Activated T-cell treated with anti-CD3 and anti-CD28 coated beads, Interleukin-2, amount 50 U/mL, for 72 hours (primary cell): ENCODE data around the gene PCGF3. TPM values are rescaled to one million over a fixed set of nuclear protein-coding genes. Genes with fewer than 3 reads are reported as not detected.

Experiments used
- ATAC-seq, 2 donors: fragments of 150-1000 bp; cut with Tn5 transposase; replicated peaks in 1 of 2; 2 replicates each; pipeline ENCODE4 v1.10.0; 2021; ENCODE audit warnings: moderate library complexity in 2 of 2, mild to moderate bottlenecking in 1 of 2
- DNase-seq, 2 donors: peaks; one replicate each; pipeline ENCODE4 v3.0.0; 2021 to 2022; ENCODE audit warnings: mixed read lengths in 1 of 2
- H3K27ac Mint-ChIP-seq: one replicate; pipeline ENCODE4 v1.8.0; 2022; ENCODE audit warnings: mild to moderate bottlenecking, moderate library complexity, mixed read lengths
- H3K27me3 Mint-ChIP-seq: one replicate; pipeline ENCODE4 v1.8.0; 2022; ENCODE audit warnings: low read depth, mixed read lengths
- H3K36me3 Mint-ChIP-seq, 2 donors: one replicate each; pipeline ENCODE4 v1.8.0; 2022; ENCODE audit warnings: mixed read lengths in 2 of 2, mild to moderate bottlenecking in 1 of 2; ENCODE audit not compliant: insufficient read depth in 2 of 2
- H3K4me1 Mint-ChIP-seq: one replicate; pipeline ENCODE4 v1.8.0; 2022; ENCODE audit warnings: low read depth, mixed read lengths
- H3K4me3 Mint-ChIP-seq, 2 donors: one replicate each; pipeline ENCODE4 v1.8.0; 2022; ENCODE audit warnings: mild to moderate bottlenecking in 2 of 2, mixed read lengths in 2 of 2, moderate library complexity in 2 of 2
- H3K9me3 Mint-ChIP-seq, 2 donors: one replicate each; pipeline ENCODE4 v1.8.0; 2022; ENCODE audit warnings: mixed read lengths in 2 of 2
- total RNA-seq, 2 donors: library from RNA; stranded (reverse); gene quantifications; one replicate each; pipeline ENCODE4 v1.2.3, GENCODE V29; 2022

The PCGF3 gene
- total RNA-seq, 2 donors from 2014 or later, result 31.5 to 35.5 TPM

DNA sequence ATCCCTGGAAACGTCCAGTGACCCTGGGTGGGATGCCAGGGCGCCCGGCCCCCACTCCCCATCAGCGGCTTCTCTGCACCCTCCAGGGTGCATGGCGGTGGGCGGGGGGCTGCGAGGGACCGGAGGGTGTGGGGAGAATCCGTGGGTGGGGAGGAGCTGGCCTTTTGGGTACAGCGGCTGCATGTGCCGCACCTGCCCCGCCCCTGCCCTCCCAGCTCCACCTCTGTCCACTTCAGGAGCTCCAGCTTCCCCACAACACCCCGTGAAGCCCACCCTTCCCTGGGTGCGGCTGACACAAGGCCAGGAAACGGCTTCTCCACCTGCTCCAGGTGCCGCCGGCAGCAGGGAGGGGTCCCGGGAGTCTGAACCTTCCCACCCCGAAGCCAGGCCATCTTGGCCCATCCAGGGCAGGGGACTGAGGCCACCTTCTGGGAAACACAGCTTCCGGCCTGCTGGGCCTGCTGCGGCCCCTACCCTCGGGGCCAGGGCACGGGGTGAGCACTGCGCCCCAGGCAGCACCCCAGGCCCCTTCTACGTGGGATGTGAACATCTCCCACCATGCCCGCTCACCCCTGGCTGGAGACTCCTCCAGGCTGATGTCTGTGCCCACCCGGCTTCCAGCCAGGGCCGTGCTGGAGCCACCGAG is 85.7 kb downstream of the PCGF3 start:
- peaks cover 30% of the 10 kb centered on the region for H3K27me3 Mint-ChIP-seq
- no peak for ATAC-seq
- no peak for DNase-seq
- H3K9me3 Mint-ChIP-seq, result no peaks in the 10 kb centered on the region
- no peak overlapping the region for H3K4me3 Mint-ChIP-seq
- H3K27ac Mint-ChIP-seq, result no peak overlapping the region
- H3K36me3 Mint-ChIP-seq, result peaks cover 0 to 2% of the 10 kb centered on the region in 2 donors
- H3K4me1 Mint-ChIP-seq, result peaks cover 32% of the 10 kb centered on the region

DNA sequence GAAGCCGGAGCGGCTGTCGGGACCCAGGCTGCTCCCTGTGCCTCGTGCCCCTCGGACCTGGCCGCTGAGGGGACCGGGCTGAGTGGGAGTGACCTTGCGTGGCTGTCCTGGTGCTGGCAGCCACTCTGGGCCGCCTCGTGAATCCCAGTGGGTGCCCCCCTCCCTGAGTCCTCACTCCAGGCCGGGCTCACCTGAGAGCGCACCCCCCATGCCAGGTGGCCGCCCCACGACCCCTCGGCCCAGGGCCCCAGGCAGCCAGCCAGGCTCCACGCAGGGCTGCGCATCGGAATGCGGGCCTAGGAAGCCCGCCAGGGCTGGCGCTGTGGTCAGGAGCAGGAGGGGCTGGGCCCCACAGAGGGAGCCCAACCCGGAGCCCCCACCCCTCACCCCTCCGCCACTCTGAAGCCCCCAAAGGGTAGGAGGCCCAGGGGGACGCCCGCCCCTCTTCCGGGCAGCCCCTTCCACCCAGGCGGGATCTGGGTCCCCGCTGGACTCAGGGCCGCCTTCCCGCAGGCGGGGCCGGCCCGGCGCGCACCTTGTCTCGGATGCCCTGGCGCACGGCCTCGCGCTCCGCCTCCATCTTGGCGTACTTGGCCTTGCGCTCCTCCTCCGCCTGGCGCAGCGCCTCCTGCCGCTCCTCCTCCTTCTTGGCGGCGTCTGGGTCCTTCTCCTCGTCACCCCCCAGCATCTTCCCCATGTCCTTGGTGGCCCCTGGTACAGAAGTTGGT is 86.4 kb downstream of the PCGF3 start:
- no peaks in the 10 kb centered on the region for H3K9me3 Mint-ChIP-seq
- H3K36me3 Mint-ChIP-seq, result peaks cover 0 to 2% of the 10 kb centered on the region in 2 donors
- no peak overlapping the region for H3K27ac Mint-ChIP-seq
- H3K4me3 Mint-ChIP-seq, result peak overlapping the region; percentile 77 to 80
- ATAC-seq, result peak; percentile 55 to 56
- peaks cover 34% of the 10 kb centered on the region for H3K27me3 Mint-ChIP-seq
- peaks cover 31% of the 10 kb centered on the region for H3K4me1 Mint-ChIP-seq
- peak; percentile 63 to 67 for DNase-seq

DNA sequence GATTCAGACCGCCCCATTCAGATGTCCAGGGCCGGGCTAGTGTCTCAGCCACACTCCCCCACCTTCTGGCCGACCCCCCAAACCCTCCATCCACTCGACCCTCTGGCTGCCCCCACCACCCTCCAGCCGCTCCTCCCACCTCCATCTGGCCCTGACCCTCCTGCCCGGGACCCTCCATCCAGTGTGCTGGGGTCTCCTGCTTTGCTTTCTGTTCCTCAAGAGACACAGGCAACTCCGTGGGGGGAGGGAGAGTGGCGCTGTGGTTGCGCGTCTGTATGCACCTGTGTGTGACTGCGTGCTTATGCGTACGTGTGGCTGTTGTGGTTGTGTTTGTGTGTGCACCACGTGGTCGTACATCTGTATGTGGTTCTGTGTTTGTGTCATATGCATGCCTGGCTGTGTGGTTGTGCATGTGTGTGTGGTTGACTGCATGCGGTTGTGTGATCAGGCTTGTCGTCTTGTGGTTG is 87.0 kb downstream of the PCGF3 start:
- peaks cover 26% of the 10 kb centered on the region for H3K4me1 Mint-ChIP-seq
- H3K9me3 Mint-ChIP-seq, result no peaks in the 10 kb centered on the region
- ATAC-seq (peak; percentile 69 to 78), DNase-seq (peak; percentile 64 to 66)
- H3K4me3 Mint-ChIP-seq, result peak overlapping the region; percentile 77 to 80
- H3K36me3 Mint-ChIP-seq, result peaks cover 0 to 2% of the 10 kb centered on the region in 2 donors
- peaks cover 28% of the 10 kb centered on the region for H3K27me3 Mint-ChIP-seq
- peak overlapping the region; percentile 4 for H3K27ac Mint-ChIP-seq

DNA sequence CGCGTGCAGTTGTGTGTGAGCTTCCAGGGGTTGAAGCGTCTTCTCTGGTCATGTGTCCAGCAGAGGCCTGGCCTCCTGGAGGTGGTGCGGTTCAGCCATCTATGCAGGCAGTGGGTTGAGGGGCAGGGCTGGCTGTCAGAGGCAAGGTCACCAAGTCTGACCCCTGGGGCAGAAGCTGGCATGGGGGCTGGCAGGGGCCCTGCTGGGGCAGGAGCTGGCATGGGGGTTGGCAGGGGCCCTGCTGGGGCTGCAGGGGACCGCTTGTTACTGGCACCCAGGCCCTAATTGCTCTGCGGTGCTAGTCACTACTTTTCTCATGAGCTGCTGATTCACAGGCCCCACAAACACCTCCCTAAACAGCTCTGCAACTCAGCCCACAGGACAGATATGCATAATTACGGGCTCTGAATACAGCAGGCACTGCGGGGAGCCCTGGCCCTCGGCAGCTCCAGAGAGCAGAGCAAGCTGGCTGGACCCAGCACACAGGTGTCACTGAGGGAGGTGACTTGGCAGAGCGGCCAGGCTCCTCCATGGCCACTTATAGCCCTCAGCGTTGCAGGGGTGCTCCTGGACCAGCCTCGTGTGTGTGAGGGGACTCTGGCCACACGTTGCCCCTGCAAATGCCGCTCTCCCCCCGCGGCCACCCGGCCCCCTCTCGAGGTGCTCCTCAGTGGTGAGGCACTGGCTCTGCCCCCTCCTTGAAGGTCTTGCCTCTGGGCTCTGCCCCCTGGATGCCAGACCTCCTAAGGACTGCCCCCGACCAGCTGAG is 87.6 kb downstream of the PCGF3 start:
- Mint-ChIP-seq H3K36me3 (peaks cover 0 to 2% of the 10 kb centered on the region in 2 donors), H3K4me1 (peaks cover 28% of the 10 kb centered on the region), H3K27me3 (peaks cover 28% of the 10 kb centered on the region), H3K9me3 (no peaks in the 10 kb centered on the region), H3K27ac (peak overlapping the region; percentile 4), H3K4me3 (peak overlapping the region; percentile 77 to 80)
- DNase-seq (peak in 1 of 2 donors; percentile 39), ATAC-seq (peak; percentile 52 to 65)

DNA sequence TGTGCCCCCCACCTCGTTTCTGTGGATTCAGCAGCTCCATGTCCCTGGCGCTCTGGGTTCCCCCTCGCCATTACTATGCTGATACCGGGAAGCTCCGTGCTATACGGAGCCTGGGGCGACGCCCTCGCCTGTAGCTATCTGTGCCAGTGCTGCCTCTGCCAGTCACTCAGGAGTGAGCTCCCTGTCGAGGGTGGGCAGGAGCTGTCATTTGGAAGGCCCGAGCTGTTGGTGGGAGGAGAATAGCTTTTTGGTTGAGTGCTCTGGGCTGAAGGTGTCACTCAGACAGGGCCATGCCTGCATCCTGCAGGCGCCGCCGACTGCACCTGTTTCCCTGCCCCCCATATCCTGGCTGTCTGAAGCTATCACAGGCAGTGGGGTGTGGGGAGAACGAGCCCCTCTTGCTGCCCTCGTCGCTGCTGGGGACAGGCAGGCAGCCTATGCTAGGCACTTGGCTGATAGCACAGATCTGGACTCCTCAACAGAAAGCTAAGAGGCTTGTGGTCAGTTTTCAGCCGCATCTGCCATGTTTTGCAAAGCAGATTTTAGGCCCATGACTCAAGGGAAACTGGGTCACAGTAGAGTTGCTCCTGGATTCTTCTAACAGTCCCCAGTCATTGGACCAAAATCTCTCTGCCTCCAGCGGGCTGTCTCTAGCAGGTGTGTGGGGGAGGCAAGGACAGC is 88.4 kb downstream of the PCGF3 start:
- H3K27ac Mint-ChIP-seq, result no peak overlapping the region
- H3K4me1 Mint-ChIP-seq, result peaks cover 36% of the 10 kb centered on the region
- peaks cover 28% of the 10 kb centered on the region for H3K27me3 Mint-ChIP-seq
- H3K36me3 Mint-ChIP-seq, result peaks cover 0 to 2% of the 10 kb centered on the region in 2 donors
- H3K4me3 Mint-ChIP-seq, result peak overlapping the region; percentile 46 to 72
- no peaks in the 10 kb centered on the region for H3K9me3 Mint-ChIP-seq
- ATAC-seq (no peak), DNase-seq (no peak)

DNA sequence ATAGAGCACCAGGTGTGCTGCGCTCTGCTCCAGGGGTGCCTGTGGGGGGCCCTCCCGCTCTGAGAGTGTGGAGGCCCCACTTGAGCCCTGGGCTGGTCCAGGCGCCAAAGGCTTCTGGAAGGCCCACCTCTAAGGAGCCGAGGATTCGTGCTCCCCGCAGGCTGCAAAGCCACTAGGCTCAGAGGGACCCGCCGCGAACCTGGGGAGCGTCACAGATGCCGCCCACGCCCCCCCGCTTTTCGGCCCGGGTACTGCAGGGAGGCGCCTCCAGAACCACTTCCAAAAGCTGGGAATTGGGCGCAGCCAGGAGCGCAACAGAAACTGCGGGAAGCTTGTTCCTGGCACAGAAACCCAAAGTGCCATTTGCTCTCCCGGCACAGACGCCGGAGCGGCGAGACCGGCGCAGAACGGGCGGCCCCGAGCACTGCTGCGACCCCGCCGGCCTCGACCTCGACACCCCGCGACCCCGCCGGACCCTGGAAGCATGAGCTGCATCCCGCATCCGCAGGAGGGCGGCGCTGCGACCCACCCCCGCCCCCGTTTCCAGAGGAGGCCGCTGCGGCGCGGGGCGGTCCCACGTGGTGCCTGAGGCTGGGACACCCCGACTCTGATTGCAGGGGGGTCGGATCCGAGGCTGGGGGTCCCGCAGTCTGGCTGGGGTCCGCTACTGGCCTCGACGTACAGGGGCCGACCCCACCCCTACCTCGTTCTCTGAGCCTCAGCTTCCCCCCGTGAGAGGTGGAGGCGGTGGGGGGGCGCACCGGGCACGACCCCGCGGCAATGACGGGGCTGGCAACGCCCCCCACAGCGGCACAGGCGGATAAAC is 89.5 kb downstream of the PCGF3 start:
- Mint-ChIP-seq H3K9me3 (no peaks in the 10 kb centered on the region), H3K27me3 (peaks cover 28% of the 10 kb centered on the region), H3K4me3 (peak overlapping the region; percentile 72), H3K4me1 (peaks cover 47% of the 10 kb centered on the region), H3K36me3 (peaks cover 0 to 2% of the 10 kb centered on the region in 2 donors), H3K27ac (no peak overlapping the region)
- ATAC-seq (no peak), DNase-seq (no peak)

DNA sequence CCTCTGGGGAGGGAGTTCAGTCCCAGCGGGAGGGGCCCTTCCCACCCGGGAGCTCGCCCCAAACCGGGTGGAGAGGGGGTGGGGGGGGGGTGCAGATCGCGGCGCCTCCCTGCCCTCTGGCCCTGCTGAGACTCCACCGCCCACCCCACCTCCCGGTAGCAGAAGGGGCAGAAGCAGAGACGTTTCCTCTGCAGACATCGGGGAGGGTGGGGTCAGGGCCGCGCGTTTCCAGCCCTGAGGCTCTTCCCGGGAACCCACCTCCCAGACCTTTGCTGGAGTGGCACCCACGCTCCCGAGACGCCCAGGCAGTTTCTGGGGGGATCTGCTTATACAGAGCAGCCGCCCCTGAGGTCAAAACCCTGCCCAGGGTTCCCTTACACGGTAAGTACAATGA is 90.1 kb downstream of the PCGF3 start:
- Mint-ChIP-seq H3K36me3 (peaks cover 0 to 2% of the 10 kb centered on the region in 2 donors), H3K27ac (no peak overlapping the region), H3K4me1 (peaks cover 48% of the 10 kb centered on the region), H3K9me3 (no peaks in the 10 kb centered on the region), H3K4me3 (no peak overlapping the region), H3K27me3 (peaks cover 28% of the 10 kb centered on the region)
- DNase-seq (no peak), ATAC-seq (no peak)

- Mint-ChIP-seq H3K36me3 (peaks cover 0 to 2% of the 10 kb centered on the region in 2 donors), H3K4me3 (no peak overlapping the region), H3K4me1 (peaks cover 48% of the 10 kb centered on the region), H3K27me3 (peaks cover 28% of the 10 kb centered on the region), H3K27ac (no peak overlapping the region), H3K9me3 (no peaks in the 10 kb centered on the region)
- DNase-seq (no peak), ATAC-seq (no peak)
These were observed 90.6 kb downstream of the PCGF3 start for GRCh38 chr4:796206-796605.

GRCh38 chr4:797066-797465 is 91.4 kb downstream of the PCGF3 start:
- peaks cover 48% of the 10 kb centered on the region for H3K4me1 Mint-ChIP-seq
- DNase-seq (no peak), ATAC-seq (no peak)
- peaks cover 32% of the 10 kb centered on the region for H3K27me3 Mint-ChIP-seq
- peaks cover 2 to 3% of the 10 kb centered on the region in 2 donors for H3K36me3 Mint-ChIP-seq
- no peak overlapping the region for H3K27ac Mint-ChIP-seq
- no peak overlapping the region for H3K4me3 Mint-ChIP-seq
- H3K9me3 Mint-ChIP-seq, result no peaks in the 10 kb centered on the region

- peaks cover 0 to 5% of the 10 kb centered on the region in 2 donors for H3K36me3 Mint-ChIP-seq
- no peak overlapping the region for H3K27ac Mint-ChIP-seq
- peaks cover 0 to 4% of the 10 kb centered on the region in 2 donors for H3K9me3 Mint-ChIP-seq
- H3K27me3 Mint-ChIP-seq, result peaks cover 22% of the 10 kb centered on the region
- DNase-seq, result no peak
- H3K4me3 Mint-ChIP-seq, result no peak overlapping the region
- ATAC-seq, result no peak
- peaks cover 22% of the 10 kb centered on the region for H3K4me1 Mint-ChIP-seq
These were observed 95.9 kb downstream of the PCGF3 start for GRCh38 chr4:801436-802124.

DNA sequence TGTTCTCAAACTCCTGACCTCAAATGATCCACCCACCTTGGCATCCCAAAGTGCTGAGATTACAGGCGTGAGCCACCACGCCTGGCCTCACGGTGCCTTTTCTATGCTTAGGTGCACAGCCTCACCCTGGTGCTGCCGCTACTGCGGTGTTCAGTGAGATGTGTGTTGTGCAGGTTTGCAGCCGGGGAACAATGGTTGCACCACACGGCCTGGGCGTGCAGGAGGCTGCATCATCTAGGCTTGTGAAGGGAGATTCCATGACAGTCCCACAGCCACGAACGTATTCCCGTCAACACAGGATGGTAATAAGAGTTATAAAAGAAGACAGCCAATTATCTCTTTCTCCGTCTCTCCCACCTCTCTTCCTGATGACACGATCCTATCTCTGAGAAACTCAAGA is 98.3 kb downstream of the PCGF3 start:
- peaks cover 19% of the 10 kb centered on the region for H3K27me3 Mint-ChIP-seq
- peaks cover 14% of the 10 kb centered on the region for H3K4me1 Mint-ChIP-seq
- DNase-seq (no peak), ATAC-seq (no peak)
- peaks cover 3 to 4% of the 10 kb centered on the region in 2 donors for H3K9me3 Mint-ChIP-seq
- peaks cover 0 to 5% of the 10 kb centered on the region in 2 donors for H3K36me3 Mint-ChIP-seq
- H3K27ac Mint-ChIP-seq, result no peak overlapping the region
- H3K4me3 Mint-ChIP-seq, result no peak overlapping the region
